Hematopoietic multipotent progenitor cell (in vitro differentiated cells): ENCODE results near the gene EFTUD2. TPM values are rescaled to one million over a fixed set of nuclear protein-coding genes. Genes with fewer than 3 reads are reported as not detected.
A peak's percentile ranks its signal among the peaks of the same experiment; 100 is the strongest.
"Not testable (repeated sequence)": the region's sequence is repeated elsewhere in the genome, so short reads cannot be mapped to it uniquely, and the experiment has no call there.

ENCODE experiments used
- DNase-seq, 3 donors: peaks; one replicate each; pipeline ENCODE4 v3.0.0-alpha.2; 2011 to 2015; ENCODE audit warnings: low read depth in 2 of 3, low spot score in 2 of 3
- total RNA-seq: library from RNA; depleted of rRNA; stranded (reverse); fragments of >200 nt; gene quantifications from one replicate; pipeline ENCODE4 v1.2.3, GENCODE V29; 2012

The EFTUD2 gene
- total RNA-seq, 1 donor, result 121 TPM

DNA sequence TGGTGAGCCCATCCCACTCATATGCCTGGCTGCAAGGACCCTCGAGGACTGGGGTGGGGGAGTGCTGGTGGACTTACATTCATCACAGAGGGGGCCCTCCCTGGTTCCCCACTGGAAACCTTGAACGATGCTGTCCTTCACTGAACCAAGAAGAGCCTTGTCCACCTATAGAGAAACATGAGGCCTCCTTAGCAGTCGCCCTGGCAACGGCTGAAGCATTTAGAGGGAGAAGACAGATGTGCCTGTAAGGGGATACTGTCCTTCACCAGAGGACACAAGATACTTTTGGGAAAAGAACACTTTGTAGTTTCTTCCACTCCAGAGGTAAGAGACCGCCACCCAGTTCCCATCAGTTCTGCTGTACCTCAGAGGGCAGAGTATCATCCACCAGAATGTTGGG lies 45.1 kb downstream of the EFTUD2 start:
- no peak for DNase-seq

DNA sequence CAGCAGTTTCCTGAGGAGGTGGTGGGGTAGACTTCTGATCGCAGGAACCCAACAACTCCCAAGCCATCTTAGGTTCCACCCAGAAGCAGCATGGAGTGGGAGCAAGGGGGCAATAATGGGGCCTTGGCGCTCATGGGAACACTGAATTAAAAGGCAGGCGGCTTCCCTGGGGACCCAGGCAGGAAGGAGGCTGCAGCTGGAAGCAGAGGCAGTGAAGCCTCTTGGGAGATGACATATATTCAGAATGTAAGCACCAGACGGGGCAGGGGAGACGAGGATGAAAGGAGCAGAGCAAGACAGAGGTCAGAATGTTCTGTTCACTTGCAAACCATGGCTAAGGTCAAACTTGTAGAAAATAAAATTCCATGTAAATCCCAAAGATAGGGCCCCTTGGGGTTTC lies 48.6 kb downstream of the EFTUD2 start:
- DNase-seq, result no peak

DNA sequence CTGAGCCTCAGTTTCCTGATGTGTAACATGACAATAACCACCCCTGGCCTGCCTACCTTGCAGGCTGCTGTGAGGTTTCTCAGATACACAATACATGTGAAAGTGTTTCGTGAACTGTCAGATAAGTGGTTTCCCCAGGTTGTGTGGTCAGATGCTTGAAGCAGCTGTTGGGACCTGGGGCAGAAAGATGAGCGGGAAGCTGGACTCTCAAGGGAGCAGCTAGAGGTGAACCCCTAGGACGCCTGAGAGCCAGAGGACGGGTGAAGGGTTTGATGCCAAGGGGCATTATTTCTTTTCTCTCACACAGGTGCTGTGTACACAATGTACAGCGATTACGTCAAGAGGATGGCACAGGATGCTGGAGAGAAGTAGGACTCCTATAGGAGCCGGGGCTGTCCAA lies 49.2 kb downstream of the EFTUD2 start:
- no peak for DNase-seq

DNA sequence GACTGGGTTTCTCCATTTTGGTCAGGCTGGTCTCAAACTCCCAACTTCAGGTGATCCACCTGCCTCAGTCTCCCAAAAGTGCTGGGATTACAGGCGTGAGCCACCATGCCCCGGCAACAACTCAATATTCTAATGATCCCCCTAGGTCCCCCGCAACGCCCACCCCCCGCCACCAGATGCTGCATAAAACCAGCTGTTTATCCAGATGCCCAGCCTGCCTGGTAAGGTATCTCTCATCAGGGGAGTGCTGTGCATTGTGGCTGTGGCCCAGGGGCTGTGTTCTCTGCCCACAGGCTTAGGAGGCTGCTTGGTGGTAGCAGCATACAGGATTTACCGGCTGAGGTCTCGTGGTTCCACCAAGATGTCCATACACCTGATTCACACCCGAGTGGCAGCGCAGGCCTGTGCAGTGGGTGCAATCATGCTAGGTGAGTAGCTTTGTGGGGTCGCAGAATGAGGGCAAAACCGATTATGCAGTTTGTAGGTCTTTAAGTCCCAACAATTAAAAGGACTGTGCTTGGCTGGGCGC lies 50.2 kb downstream of the EFTUD2 start:
- no peak for DNase-seq

DNA sequence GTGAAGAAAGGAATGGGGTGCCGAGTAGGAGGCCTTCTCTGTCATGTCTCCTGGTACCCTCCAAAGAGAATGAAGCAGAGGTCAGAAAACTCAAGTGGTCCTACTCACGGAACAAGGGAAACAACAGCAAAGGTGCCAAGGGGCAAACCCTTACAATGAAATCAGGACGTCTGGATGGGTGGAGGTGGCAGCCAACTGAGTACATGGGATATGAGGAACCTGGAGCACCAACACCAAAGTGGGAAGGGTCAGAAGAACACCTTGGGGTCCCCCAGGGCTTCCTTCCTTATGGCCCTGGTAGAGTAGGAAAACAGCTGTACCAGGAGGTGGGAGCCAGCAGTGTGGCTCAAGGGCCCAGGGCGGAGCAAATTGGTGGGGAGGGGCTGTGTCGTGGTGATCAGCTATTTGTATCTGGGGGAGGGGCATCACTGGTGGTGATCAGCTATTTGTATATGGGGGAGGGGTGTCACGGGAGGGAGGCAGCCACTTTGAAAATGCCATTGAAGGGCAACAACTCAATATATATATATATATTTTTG lies 50.9 kb downstream of the EFTUD2 start:
- no peak for DNase-seq

DNA sequence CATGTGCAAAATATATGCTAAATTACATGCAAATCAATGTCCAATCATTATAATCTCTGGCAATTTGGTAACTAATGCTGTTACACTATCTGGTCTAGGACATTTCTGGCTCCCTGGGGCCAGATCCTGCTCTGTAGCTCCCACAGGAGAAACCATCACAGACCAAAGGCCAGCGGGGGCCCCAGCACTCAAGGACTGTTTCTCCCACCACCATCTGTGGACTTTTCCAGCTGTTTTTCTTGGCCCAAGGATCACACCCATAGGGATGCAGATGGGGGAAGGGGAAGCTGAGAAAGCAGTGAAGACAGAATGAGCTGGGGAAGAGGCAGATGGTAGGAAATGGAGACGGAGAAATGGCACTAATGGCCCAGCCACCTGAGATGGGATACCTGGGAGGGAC lies 51.7 kb downstream of the EFTUD2 start, which contains the start of gene HIGD1B:
Gene HIGD1B (plus strand): TSS at position 298 of the 400 bp plus-strand sequence. CDS start 270 bp downstream, outside the sequence.
- DNase-seq, result no peak

DNA sequence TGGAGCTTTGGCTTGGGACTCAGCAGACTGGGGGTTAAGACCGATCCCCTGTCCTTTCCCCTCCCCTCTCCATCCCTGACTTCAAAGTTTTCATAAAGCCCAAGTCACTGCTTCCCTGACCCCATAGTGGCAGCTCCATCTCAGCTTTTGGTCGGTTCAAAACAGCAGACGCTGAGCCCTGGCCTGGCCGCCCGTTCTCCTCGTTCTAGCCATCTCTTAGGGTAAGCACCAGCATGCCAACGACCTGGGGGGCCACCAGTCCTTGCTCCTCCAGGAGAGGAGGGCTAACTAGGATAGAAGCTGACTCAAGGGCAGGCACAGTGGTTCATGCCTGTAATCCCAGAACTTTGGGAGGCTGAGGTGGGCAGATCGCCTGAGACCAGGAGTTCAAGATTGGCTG lies 53.0 kb downstream of the EFTUD2 start:
- no peak for DNase-seq

DNA sequence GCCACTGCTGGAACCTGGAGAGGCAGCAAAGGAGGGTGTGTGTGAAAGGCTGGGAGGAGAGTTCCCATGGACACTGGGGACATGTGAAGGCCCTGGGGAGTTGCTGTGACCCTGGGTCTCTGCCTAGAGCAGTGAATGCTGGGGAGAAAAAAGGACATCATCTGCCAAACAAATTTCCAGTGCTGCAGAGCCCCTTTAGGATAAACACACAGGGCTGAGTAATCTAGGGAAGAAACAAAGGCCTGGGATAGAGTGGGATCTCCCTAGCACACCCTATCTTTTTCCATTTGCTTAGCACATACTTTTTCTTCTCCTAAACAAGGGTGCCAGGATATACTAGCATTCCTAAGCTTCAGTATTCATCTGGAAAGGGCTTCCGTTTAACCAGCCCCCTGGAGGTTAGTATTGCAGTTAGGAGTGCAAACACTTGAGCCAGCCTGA lies 54.8 kb downstream of the EFTUD2 start:
- DNase-seq, result no peak

DNA sequence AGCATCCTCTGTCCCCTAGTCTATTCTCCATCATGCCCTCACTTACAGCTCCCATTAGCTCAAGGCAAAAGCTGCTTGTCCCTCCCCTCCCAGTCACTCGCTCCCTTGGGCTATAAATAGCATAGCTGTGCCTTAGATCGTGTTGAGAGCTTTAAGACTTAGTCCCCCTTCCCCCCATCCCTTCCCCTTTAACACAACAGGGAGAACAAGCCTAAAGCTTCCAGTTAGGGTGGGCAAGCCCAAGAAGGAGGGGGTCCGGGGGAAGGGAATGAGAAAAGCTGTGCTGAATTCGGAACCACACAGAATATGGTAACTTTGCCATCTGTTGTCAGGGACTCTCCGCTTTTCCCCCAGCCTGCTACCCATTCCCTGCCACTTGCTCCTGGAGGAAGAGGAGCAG lies 56.5 kb downstream of the EFTUD2 start:
- no peak for DNase-seq

DNA sequence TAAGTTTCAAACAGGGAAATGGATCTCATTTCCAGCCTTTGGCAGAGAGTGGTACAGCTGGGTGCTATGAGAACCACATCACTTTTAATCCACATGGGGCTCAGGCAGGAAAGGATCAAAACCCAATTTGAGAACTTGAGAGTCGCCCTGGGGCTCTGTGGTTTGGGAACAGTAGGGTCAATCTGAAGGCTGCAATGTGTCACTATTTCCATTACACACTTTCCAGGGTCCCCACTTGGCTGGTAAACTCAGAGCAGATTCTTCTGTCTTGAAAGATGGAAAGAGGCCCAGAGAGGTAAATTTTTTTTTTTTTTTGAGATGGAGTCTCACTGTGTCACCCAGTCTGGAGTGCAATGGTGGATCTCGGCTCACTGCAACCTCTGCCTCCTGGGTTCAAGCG lies 58.3 kb downstream of the EFTUD2 start:
- no peak for DNase-seq

DNA sequence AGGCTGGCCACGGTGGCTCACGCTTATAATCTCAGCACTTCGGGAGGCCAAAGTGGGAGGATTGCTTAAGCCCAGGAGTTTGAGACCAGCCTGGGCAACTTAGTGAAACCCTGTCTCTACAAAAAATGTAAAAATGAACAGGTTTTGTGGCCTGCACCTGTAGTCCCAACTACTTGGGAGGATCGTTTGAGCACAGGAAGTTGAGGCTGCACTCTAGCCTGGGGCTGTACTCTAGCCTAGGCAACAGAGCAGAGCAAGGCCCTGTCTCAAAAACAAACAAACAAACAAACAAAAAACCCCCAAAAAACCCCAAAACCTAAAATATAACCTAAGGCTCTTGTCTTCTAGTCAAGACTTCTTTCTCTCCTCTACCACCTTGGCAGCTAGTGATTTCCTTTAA lies 59.0 kb downstream of the EFTUD2 start:
- no peak for DNase-seq

DNA sequence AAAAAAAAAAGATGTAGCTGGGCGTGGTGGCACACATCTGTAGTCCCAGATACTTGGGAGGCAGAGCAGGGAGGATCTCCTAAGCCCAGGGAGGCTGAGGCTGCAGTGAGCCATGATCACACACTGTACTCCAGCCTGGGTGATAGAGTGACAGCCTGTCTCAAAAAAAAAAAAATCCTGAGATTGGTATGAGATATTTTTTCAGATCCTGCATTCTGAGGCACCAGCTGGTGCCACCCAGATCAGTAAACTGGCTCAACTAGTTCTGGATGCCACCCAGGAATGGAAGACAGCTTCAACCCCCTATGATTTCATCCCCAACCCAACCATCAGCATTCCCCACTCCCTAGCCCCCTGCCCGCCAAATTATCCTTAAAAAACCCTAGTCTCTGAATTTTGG lies 62.0 kb downstream of the EFTUD2 start:
- no peak for DNase-seq

DNA sequence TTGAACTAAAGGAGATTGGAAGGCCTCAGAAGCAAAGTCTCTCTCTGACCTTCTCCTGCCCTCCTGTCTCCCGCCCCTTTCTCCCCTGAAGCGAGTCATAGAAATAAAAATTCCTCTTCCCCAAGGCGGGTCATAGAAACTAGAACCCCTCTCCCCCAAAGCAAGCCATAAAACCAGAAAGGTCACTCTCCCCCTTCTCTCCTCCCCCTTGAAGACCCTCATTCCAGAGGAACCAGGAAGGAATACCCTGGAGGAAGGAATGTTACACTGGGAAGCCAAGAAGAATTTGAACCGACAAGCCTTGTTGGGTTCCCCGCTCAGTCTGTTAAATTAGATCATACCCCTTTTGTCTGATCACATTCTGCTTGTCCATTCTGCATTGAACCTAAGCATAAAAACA lies 66.4 kb downstream of the EFTUD2 start:
- no peak for DNase-seq

DNA sequence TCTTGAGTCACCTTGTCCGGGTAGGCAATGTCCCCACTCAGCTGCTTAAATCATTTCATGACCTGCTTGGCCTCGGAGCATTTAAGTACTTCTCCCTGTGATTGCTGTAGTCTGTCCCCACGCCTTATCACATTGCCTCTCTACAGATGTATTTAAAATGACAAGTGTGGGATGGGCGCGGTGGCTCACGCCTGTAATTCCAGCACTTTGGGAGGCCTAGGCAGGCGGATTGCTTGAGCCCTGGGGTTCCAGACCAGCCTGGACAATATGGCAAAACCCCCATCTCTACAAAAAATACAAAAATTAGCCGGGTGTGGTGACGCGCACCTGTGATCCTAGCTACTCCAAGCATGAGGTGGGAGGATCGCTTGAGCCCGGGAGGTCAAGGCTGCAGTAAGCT lies 67.9 kb downstream of the EFTUD2 start:
- no peak for DNase-seq

DNA sequence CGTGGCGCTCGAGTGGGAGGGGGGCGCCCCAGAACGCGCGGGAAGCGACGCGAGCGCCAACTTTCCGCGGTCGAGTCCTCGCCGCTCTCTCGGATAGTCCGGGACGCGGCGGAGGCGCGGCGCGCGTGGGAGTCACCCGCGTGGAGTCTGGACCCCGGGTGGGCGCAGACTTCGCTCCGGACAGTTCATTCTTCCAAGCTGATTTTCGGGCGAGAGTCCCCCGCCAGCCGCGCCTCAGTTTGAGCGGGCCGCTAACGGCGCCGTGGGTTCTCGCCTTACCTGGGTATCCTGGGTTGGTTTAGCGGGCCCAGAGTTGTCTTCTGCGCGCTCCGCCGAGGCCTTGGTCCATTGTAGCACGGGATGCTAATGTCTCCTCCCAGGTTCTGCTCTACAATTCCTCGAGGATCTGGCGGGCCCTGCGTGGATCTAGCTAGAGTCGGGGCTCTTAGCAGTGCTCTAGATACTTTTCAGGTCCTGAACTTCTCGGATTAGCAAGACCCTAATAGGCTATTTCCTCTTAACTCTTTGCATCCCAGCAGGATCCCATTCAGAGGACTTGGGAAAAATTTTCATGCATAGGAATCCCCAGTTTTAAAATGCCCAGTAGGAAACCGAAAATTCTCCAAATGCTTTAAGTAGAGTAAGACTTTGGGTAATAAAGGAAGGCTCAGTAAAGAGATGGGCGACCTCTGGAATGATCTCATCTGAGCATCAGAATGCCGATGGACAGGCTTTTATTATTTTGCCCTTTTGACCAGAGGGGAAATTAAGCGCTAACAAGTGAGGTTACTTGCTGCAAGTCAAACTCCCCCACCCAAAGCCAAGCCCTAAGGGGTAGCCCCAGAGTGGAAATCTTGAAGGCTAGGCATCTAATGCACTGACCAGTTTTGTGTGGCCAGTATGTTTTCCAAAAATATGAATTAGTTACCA lies 68.6 kb downstream of the EFTUD2 start:
- DNase-seq, result peak in 1 of 3 donors; percentile 9

DNA sequence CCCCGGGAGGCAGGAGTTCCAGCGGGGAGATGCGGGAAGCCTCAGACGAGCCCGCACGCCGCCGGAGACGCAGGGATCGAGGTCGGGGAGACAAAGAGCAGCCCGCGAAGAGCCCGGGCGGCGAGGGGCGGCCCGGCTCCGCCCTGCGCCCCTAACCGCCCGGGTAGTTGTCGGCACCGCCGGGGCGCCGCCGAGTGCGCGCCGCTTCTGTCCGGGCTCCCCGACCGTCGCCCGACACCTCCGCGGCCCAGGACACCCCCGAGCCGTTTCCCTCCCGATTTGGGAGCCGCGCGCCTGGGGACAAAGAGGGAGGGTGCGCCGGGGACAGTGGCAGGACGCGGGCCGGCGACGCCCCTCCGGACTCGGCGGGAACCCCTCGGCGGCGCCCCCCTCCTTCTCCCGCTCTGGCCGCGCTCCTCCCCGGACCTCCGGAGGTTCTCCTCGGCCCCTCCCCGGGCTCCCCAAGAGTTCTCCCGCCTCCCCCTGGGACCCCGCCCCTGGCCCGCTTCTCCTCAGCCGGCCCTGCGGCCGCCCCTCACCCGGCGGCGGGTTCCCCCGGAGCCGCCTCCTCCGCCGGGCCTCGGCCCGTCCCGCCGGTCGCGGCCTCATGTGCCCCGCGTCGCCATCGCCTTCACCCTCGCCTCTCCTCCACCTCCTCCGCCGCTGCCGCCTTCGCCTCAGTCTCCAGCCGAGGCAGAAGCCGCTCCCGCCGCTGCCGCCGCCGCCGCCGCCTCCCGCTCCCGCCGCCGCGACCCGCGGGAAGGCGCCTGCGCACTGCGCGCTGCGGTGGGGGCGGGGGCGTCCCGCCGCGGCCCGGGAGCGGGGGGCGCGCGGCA lies 69.5 kb downstream of the EFTUD2 start, which contains the start of gene GJC1:
Gene GJC1 (minus strand): TSS at position 765 of the 836 bp plus-strand sequence. CDS start 24,470 bp downstream, outside the sequence.
- DNase-seq, result peak in 1 of 3 donors; percentile 9

DNA sequence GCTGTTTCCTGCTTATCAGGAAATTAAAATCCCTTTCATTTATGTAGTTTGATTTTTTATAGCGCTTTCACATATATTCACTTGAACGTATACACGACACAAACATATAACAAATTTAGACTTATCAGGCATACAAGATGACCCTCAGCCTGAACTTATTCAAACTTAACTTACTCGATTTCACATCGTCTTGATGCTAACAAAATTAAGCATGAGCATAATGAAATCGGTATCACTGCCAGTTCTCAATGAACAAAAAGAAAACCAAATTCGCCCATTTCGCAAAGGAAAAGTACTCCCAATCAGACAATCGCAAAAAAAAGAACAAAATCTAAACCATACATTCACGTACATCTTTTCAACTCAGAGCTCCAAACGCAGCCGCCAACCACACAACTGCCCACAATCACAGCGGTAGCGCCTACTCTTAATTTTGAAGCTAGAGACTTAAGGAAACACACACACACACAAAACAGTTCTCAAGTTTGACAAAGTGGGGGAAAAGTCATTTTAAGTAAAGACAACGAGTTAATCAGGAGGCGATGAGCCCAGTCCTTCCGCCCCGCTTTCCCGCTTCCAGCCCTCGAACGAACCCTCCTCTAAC lies 70.2 kb downstream of the EFTUD2 start:
- peak; percentile 7 to 59 (median 44) for DNase-seq

DNA sequence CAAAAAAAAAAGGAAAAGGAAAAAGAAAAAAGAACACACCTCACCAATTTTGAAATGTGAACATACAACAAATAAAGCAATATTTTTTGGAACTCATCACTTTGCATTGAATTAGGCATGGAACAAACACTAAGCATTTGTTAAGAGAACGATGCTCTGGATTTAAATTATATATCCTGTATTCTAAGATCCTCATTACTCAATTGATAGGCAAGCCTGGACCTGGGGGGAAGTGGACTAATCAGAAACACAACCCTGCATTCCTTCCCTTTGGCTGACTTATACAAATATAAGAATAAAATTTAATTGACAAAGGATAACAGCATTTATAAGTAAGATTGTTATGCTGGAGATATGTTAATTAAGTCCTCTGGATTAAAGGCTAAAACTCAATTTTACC lies 71.4 kb downstream of the EFTUD2 start:
- no peak for DNase-seq

DNA sequence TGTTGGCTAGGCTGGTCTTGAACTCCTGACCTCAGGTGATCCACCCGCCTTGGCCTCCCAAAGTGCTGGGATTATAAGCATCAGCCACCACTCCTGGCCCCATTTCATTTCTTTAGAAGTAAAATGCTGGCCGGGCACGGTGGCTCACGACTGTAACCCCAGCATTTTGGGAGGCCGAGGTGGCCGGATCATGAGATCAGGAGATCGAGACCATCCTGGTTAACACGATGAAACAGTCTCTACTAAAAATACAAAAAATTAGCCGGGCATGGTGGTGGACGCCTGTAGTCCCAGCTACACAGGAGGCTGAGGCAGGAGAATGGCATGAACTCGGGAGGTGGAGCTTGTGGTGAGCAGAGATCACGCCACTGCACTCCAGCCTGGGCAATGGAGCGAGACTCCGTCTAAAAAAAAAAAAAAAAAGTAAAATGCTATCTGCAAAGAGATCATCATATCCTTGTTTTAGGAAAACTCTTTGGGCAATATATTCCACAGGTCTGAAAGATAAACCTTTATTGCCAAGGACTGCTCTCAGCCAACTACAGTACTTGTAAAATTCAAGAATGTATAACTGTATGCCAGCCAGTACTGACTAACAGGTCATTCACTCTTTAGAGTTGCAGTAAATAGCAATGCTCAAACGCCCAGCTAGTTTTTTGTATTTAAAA lies 73.0 kb downstream of the EFTUD2 start:
- no peak for DNase-seq

DNA sequence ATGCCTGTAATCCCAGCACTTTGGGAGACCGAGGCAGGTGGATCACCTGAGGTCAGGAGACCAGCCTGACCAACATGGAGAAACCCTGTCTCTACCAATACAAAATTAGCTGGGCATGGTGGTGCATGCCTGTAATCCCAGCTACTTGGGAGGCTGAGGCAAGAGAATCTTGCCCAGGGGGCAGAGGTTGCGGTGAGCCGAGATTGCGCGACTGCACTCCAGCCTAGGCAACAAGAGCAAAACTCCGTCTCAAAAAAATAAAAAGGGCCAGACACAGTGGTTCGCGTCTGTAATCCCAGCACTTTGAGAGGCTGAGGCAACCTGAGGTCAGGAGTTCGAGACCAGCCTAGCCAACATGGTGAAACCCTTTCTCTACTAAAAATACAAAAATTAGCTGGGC lies 74.0 kb downstream of the EFTUD2 start:
- DNase-seq, result not testable (repeated sequence)
